Gastroesophageal sphincter (tissue), 4 donors: ENCODE results near the gene CDC34. TPM values are rescaled to one million over a fixed set of nuclear protein-coding genes. Genes with fewer than 3 reads are reported as not detected.
A peak's percentile ranks its signal among the peaks of the same experiment; 100 is the strongest.

ENCODE experiments used
- ATAC-seq: fragments of 150-250 bp; one replicate; pipeline ENCODE4 v1.9.1; 2016; ENCODE audit warnings: mild to moderate bottlenecking, moderate library complexity
- H3K27ac ChIP-seq, 4 donors: fragments of 200-600 bp; sonication (generic) in 3 of 4; 1 replicate in 3 of 4; 2 replicates in 1 of 4; pipeline ENCODE4 v1.5.1; 2016 to 2019
- H3K27me3 ChIP-seq: fragments of 200-600 bp; sonication (generic); one replicate; pipeline ENCODE4 v1.5.1; 2019
- H3K36me3 ChIP-seq, 2 donors: fragments of 200-600 bp; sonication (generic); one replicate each; pipeline ENCODE4 v1.5.1; 2019; ENCODE audit warnings: control low read depth in 1 of 2
- H3K4me1 ChIP-seq, 3 donors: fragments of 200-600 bp; sonication (generic); 1 replicate in 2 of 3; 2 replicates in 1 of 3; pipeline ENCODE4 v1.5.1; 2016 to 2019; ENCODE audit warnings: control low read depth in 2 of 3
- H3K4me3 ChIP-seq, 2 donors: fragments of 200-600 bp; sonication (generic); one replicate each; pipeline ENCODE4 v1.5.1; 2019; ENCODE audit warnings: mild to moderate bottlenecking in 1 of 2, moderate library complexity in 1 of 2
- H3K9me3 ChIP-seq, 3 donors: fragments of 200-600 bp; sonication (generic); one replicate each; pipeline ENCODE4 v1.5.1; 2017 to 2019; ENCODE audit warnings: control low read depth in 2 of 3
- CTCF ChIP-seq, 4 experiments: fragments of 200-600 bp in 2 of 4; fragments of 450-650 bp in 2 of 4; sonication (generic) in 1 of 4; IDR thresholded peaks; one replicate each; pipeline ENCODE4 v1.5.1; 2017 to 2019; ENCODE audit warnings: antibody characterized with exemption in 4 of 4, mild to moderate bottlenecking in 2 of 4, moderate library complexity in 2 of 4
- EP300 ChIP-seq: sonication (generic); formaldehyde crosslinking; IDR thresholded peaks from one replicate; pipeline ENCODE4 v1.6.1; 2017; ENCODE audit warnings: antibody characterized with exemption, mild to moderate bottlenecking
- POLR2A ChIP-seq, 2 donors: fragments of 450-650 bp; IDR thresholded peaks; one replicate each; pipeline ENCODE4 v1.6.1; 2017; ENCODE audit warnings: antibody characterized with exemption in 2 of 2, mild to moderate bottlenecking in 2 of 2, moderate library complexity in 1 of 2
- POLR2AphosphoS5 ChIP-seq: sonication (generic); formaldehyde crosslinking; IDR thresholded peaks from one replicate; pipeline ENCODE4 v1.6.1; 2017; ENCODE audit warnings: antibody characterized with exemption
- WGBS, 2 donors: methylation state at CpG; one replicate each; pipeline ENCODE4 v1.1.5; 2018; ENCODE audit warnings: low coverage in 1 of 2; 5-methylcytosine and 5-hydroxymethylcytosine counted together
- total RNA-seq, 4 donors: library from RNA; depleted of rRNA; stranded (reverse); fragments of >200 nt; gene quantifications; one replicate each; pipeline ENCODE4 v1.1.0, GENCODE V29; 2016

CDC34 gene
- total RNA-seq, 4 donors from 2014 or later: 43.2 to 86.9 (median 70.2) TPM

GRCh38 chr19:497869-498510, 33.6 kb upstream of the CDC34 start:
- H3K27me3 ChIP-seq: peaks cover 64% of the 10 kb centered on the region
- H3K27ac ChIP-seq: no peak overlapping the region
- 10% methylated on average over 2 of the region's 50 CpGs; no CpG with 5 or more reads in 1 of the 2 donors for whole genome bisulfite sequencing, 2 donors
- no peaks in the 10 kb centered on the region for H3K36me3 ChIP-seq
- H3K4me1 ChIP-seq: peaks cover 0 to 30% (median 8%) of the 10 kb centered on the region in 3 donors
- ATAC-seq: no peak
- no peak for TF ChIP-seq CTCF (IDR thresholded peaks at IDR 0.05)
- TF ChIP-seq POLR2A (IDR thresholded peaks at IDR 0.05): no peak
- TF ChIP-seq EP300: no peak
- TF ChIP-seq POLR2AphosphoS5: no peak
- H3K9me3 ChIP-seq: no peaks in the 10 kb centered on the region
- peak overlapping the region in 1 of 2 donors; percentile 23 for H3K4me3 ChIP-seq

- 43% methylated on average over 7 of the region's 26 CpGs; no CpG with 5 or more reads in 1 of the 2 donors for WGBS, 2 donors
- Histone ChIP-seq H3K4me3 (no peak overlapping the region), H3K9me3 (no peaks in the 10 kb centered on the region), H3K27me3 (peaks cover 64% of the 10 kb centered on the region), H3K4me1 (peaks cover 0 to 30% (median 8%) of the 10 kb centered on the region in 3 donors), H3K27ac (no peak overlapping the region), H3K36me3 (no peaks in the 10 kb centered on the region)
- TF ChIP-seq POLR2A (IDR thresholded peaks at IDR 0.05) (no peak), EP300 (no peak), CTCF (IDR thresholded peaks at IDR 0.05) (no peak), POLR2AphosphoS5 (no peak)
- no peak for ATAC-seq
Observed at GRCh38 chr19:498511-498891, 33.1 kb upstream of the CDC34 start.

GRCh38 chr19:498977-499623, 32.5 kb upstream of the CDC34 start:
- no peaks in the 10 kb centered on the region for H3K36me3 ChIP-seq
- no peaks in the 10 kb centered on the region for H3K9me3 ChIP-seq
- no peak for ATAC-seq
- 65 to 76% methylated on average over 25 to 29 of the region's 31 CpGs for WGBS, 2 donors
- H3K27ac ChIP-seq: no peak overlapping the region
- peaks cover 64% of the 10 kb centered on the region for H3K27me3 ChIP-seq
- H3K4me1 ChIP-seq: peaks cover 0 to 30% (median 8%) of the 10 kb centered on the region in 3 donors
- H3K4me3 ChIP-seq: no peak overlapping the region
- TF ChIP-seq EP300 (no peak), POLR2AphosphoS5 (no peak), CTCF (IDR thresholded peaks at IDR 0.05) (no peak), POLR2A (IDR thresholded peaks at IDR 0.05) (no peak)

- Histone ChIP-seq H3K27me3 (peaks cover 42% of the 10 kb centered on the region), H3K27ac (no peak overlapping the region), H3K9me3 (no peaks in the 10 kb centered on the region), H3K4me3 (no peak overlapping the region), H3K4me1 (peaks cover 0 to 24% (median 12%) of the 10 kb centered on the region in 3 donors), H3K36me3 (no peaks in the 10 kb centered on the region)
- no peak for ATAC-seq
- TF ChIP-seq CTCF (IDR thresholded peaks at IDR 0.05) (no peak), EP300 (no peak), POLR2AphosphoS5 (no peak), POLR2A (IDR thresholded peaks at IDR 0.05) (no peak)
- 73 to 91% methylated on average over 2 to 5 of the region's 17 CpGs for WGBS, 2 donors
Observed at GRCh38 chr19:501646-502045, 29.9 kb upstream of the CDC34 start.

GRCh38 chr19:504616-505015, 26.9 kb upstream of the CDC34 start:
- Histone ChIP-seq H3K27me3 (peaks cover 13% of the 10 kb centered on the region), H3K4me1 (peaks cover 0 to 26% (median 14%) of the 10 kb centered on the region in 3 donors), H3K36me3 (peaks cover 0 to 6% of the 10 kb centered on the region in 2 donors), H3K9me3 (no peaks in the 10 kb centered on the region), H3K4me3 (no peak overlapping the region), H3K27ac (no peak overlapping the region)
- WGBS, 2 donors: 80% methylated on average over 2 of the region's 14 CpGs; no CpG with 5 or more reads in 1 of the 2 donors
- ATAC-seq: no peak
- TF ChIP-seq EP300 (no peak), POLR2A (IDR thresholded peaks at IDR 0.05) (no peak), CTCF (IDR thresholded peaks at IDR 0.05) (no peak), POLR2AphosphoS5 (no peak)
